Loucy (cell line): Measurements from ENCODE around the gene AMZ1.
A peak's percentile ranks its signal among the peaks of the same experiment; 100 is the strongest.

Source experiments
- H2AFZ ChIP-seq: fragments of 200-600 bp; sonication (generic); 2 replicates; pipeline ENCODE4 v1.6.0; 2016; ENCODE audit warnings: antibody characterized with exemption, mild to moderate bottlenecking, low read length, moderate library complexity
- H3F3A ChIP-seq: fragments of 200-600 bp; 2 replicates; pipeline ENCODE4 v1.6.0; 2016; ENCODE audit warnings: antibody characterized with exemption, low read depth, mild to moderate bottlenecking
- H3K27me3 ChIP-seq: fragments of 200-600 bp; sonication (generic); 2 replicates; pipeline ENCODE4 v1.6.1; 2014; ENCODE audit warnings: low read length, mild to moderate bottlenecking; ENCODE audit not compliant: insufficient read depth, poor library complexity, severe bottlenecking
- H3K36me3 ChIP-seq: fragments of 200-600 bp; sonication (generic); 2 replicates; pipeline ENCODE4 v1.6.1; 2016; ENCODE audit warnings: low read length; ENCODE audit not compliant: insufficient read depth
- H3K4me1 ChIP-seq: fragments of 200-600 bp; sonication (generic); 2 replicates; pipeline ENCODE4 v1.5.1; 2014; ENCODE audit warnings: low read length, mild to moderate bottlenecking; ENCODE audit not compliant: insufficient read depth, poor library complexity, severe bottlenecking
- H3K4me2 ChIP-seq: fragments of 200-600 bp; sonication (generic); 2 replicates; pipeline ENCODE4 v1.6.0; 2014; ENCODE audit warnings: antibody characterized with exemption, low read length, low read depth, mild to moderate bottlenecking; ENCODE audit not compliant: poor library complexity, severe bottlenecking
- H3K4me3 ChIP-seq: fragments of 200-600 bp; sonication (generic); 2 replicates; pipeline ENCODE4 v1.5.1; 2014; ENCODE audit warnings: low read length, mild to moderate bottlenecking, mixed read lengths; ENCODE audit not compliant: poor library complexity, severe bottlenecking
- H3K79me2 ChIP-seq: fragments of 200-600 bp; sonication (generic); 2 replicates; pipeline ENCODE4 v1.6.1; 2014; ENCODE audit warnings: low read length; ENCODE audit not compliant: insufficient read depth
- H3K9ac ChIP-seq: fragments of 200-600 bp; sonication (generic); 2 replicates; pipeline ENCODE4 v1.6.0; 2014; ENCODE audit warnings: mild to moderate bottlenecking, low read depth, low read length, moderate library complexity; ENCODE audit not compliant: poor library complexity, severe bottlenecking
- H3K9me2 ChIP-seq: fragments of 200-600 bp; sonication (generic); replicated peaks from 2 replicates; pipeline ENCODE4 v1.6.1; 2016; ENCODE audit warnings: low read depth, low read length, mixed read lengths
- H3K9me3 ChIP-seq: fragments of 200-600 bp; sonication (generic); 2 replicates; pipeline ENCODE4 v1.6.1; 2014; ENCODE audit warnings: mild to moderate bottlenecking, antibody characterized with exemption, low read length, low read depth; ENCODE audit not compliant: insufficient read depth
- H4K20me1 ChIP-seq: fragments of 200-600 bp; sonication (generic); 2 replicates; pipeline ENCODE4 v1.6.0; 2014; ENCODE audit warnings: antibody characterized with exemption, low read length, mild to moderate bottlenecking; ENCODE audit not compliant: insufficient read depth, poor library complexity, severe bottlenecking
- CTCF ChIP-seq: fragments of 200-600 bp; sonication (generic); conservative IDR thresholded peaks from 2 replicates; pipeline ENCODE4 v1.5.1; 2014; ENCODE audit warnings: mild to moderate bottlenecking, antibody characterized with exemption, low read length
- EZH2phosphoT487 ChIP-seq: fragments of 200-600 bp; IDR thresholded peaks from 2 replicates; pipeline ENCODE4 v1.6.1; 2018; ENCODE audit warnings: antibody characterized with exemption, mild to moderate bottlenecking, moderate library complexity, borderline replicate concordance

The AMZ1 gene

GRCh38 chr7:2701424-2701823, 13.4 kb downstream of the AMZ1 start:
- Histone ChIP-seq H3K4me1 (peaks cover 75% of the 10 kb centered on the region), H3K9me3 (no peaks in the 10 kb centered on the region), H4K20me1 (no peaks in the 10 kb centered on the region), H3K4me2 (peak overlapping the region; percentile 52), H3K9ac (peak overlapping the region; percentile 93), H3K9me2 (no peaks in the 10 kb centered on the region), H3K36me3 (no peaks in the 10 kb centered on the region), H2AFZ (no peak overlapping the region), H3K79me2 (peaks cover 25% of the 10 kb centered on the region; the same call in 1 of the 2 replicates), H3K4me3 (peak overlapping the region; percentile 11), H3K27me3 (no peaks in the 10 kb centered on the region), H3F3A (peaks cover 20% of the 10 kb centered on the region)
- TF ChIP-seq EZH2phosphoT487 (no peak), CTCF (no peak)

- Histone ChIP-seq H3K4me3 (peak overlapping the region; percentile 11), H3K9me3 (no peaks in the 10 kb centered on the region), H3K9ac (peak overlapping the region; percentile 93), H3K4me2 (peak overlapping the region; percentile 52), H3F3A (peaks cover 20% of the 10 kb centered on the region), H3K36me3 (no peaks in the 10 kb centered on the region), H2AFZ (no peak overlapping the region), H4K20me1 (no peaks in the 10 kb centered on the region), H3K4me1 (peaks cover 74% of the 10 kb centered on the region), H3K27me3 (no peaks in the 10 kb centered on the region), H3K79me2 (peaks cover 25% of the 10 kb centered on the region; the same call in 1 of the 2 replicates), H3K9me2 (no peaks in the 10 kb centered on the region)
- TF ChIP-seq CTCF (no peak), EZH2phosphoT487 (no peak)
These were observed 14.0 kb downstream of the AMZ1 start for GRCh38 chr7:2701832-2702593.

GRCh38 chr7:2702594-2702957, 14.6 kb downstream of the AMZ1 start:
- no peak for TF ChIP-seq EZH2phosphoT487
- no peak for TF ChIP-seq CTCF
- Histone ChIP-seq H2AFZ (no peak overlapping the region), H3K9me2 (no peaks in the 10 kb centered on the region), H3K9ac (peak overlapping the region; percentile 93), H3K79me2 (peaks cover 25% of the 10 kb centered on the region; the same call in 1 of the 2 replicates), H3K4me2 (peak overlapping the region; percentile 52), H3K4me3 (no peak overlapping the region), H3K36me3 (no peaks in the 10 kb centered on the region), H3K4me1 (peaks cover 74% of the 10 kb centered on the region), H4K20me1 (no peaks in the 10 kb centered on the region), H3F3A (peaks cover 16% of the 10 kb centered on the region), H3K9me3 (no peaks in the 10 kb centered on the region), H3K27me3 (no peaks in the 10 kb centered on the region)
